ENCODE measurements around the gene TBC1D14. TPM values are rescaled to one million over a fixed set of nuclear protein-coding genes. Genes with fewer than 3 reads are reported as not detected.

TBC1D14 gene
- total RNA-seq, 1 experiment from 2014 or later: 36.3 TPM

- H3K27me3 ChIP-seq (ENCODE audit: control insufficient read depth, insufficient read depth, low read length): no peaks in the 10 kb centered on the region
- intact Hi-C loops (cut with micrococcal nuclease; ENCODE audit: unreplicated experiment) (no loop called here), in situ Hi-C loops (cut with HindIII; ENCODE audit: low pct_unique_long_range_greater_than_20kb, low sequenced_read_pairs) (no loop called here)
- no peak overlapping the region for H3K4me3 ChIP-seq (ENCODE audit: low read depth in 2 of 2, low read length in 2 of 2)
- H3K4me1 ChIP-seq (ENCODE audit: control insufficient read depth, insufficient read depth, low read length): no peaks in the 10 kb centered on the region
- no TSS peak for BruUV-seq (replicated peaks)
- no peak overlapping the region for H3K27ac ChIP-seq (ENCODE audit: low read length)
- H3K9me3 ChIP-seq (ENCODE audit: control insufficient read depth, insufficient read depth, low read depth, low read length): no peaks in the 10 kb centered on the region
- CTCF ChIA-PET: no interaction called here
- DNase-seq (ENCODE audit: low read depth, low spot score): no peak
- ATAC-seq: no peak
- POLR2A ChIA-PET: no interaction called here
- TF ChIP-seq TCF7L2 (IDR thresholded peaks at IDR 0.05; ENCODE audit: low read depth, low read length): no peak
- TF ChIP-seq SIN3A (IDR thresholded peaks at IDR 0.05; ENCODE audit: borderline replicate concordance, insufficient read depth, low read depth, low read length): no peak
- TF ChIP-seq POLR2AphosphoS5 (IDR thresholded peaks at IDR 0.05; ENCODE audit: low read depth, low read length): no peak
- TF ChIP-seq, protein P1, sequence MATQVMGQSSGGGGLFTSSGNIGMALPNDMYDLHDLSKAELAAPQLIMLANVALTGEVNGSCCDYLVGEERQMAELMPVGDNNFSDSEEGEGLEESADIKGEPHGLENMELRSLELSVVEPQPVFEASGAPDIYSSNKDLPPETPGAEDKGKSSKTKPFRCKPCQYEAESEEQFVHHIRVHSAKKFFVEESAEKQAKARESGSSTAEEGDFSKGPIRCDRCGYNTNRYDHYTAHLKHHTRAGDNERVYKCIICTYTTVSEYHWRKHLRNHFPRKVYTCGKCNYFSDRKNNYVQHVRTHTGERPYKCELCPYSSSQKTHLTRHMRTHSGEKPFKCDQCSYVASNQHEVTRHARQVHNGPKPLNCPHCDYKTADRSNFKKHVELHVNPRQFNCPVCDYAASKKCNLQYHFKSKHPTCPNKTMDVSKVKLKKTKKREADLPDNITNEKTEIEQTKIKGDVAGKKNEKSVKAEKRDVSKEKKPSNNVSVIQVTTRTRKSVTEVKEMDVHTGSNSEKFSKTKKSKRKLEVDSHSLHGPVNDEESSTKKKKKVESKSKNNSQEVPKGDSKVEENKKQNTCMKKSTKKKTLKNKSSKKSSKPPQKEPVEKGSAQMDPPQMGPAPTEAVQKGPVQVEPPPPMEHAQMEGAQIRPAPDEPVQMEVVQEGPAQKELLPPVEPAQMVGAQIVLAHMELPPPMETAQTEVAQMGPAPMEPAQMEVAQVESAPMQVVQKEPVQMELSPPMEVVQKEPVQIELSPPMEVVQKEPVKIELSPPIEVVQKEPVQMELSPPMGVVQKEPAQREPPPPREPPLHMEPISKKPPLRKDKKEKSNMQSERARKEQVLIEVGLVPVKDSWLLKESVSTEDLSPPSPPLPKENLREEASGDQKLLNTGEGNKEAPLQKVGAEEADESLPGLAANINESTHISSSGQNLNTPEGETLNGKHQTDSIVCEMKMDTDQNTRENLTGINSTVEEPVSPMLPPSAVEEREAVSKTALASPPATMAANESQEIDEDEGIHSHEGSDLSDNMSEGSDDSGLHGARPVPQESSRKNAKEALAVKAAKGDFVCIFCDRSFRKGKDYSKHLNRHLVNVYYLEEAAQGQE (IDR thresholded peaks at IDR 0.05; ENCODE audit: insufficient read depth in 1 of 2, low read depth in 2 of 2, low read length in 1 of 2): no peak
- TF ChIP-seq, protein P2, sequence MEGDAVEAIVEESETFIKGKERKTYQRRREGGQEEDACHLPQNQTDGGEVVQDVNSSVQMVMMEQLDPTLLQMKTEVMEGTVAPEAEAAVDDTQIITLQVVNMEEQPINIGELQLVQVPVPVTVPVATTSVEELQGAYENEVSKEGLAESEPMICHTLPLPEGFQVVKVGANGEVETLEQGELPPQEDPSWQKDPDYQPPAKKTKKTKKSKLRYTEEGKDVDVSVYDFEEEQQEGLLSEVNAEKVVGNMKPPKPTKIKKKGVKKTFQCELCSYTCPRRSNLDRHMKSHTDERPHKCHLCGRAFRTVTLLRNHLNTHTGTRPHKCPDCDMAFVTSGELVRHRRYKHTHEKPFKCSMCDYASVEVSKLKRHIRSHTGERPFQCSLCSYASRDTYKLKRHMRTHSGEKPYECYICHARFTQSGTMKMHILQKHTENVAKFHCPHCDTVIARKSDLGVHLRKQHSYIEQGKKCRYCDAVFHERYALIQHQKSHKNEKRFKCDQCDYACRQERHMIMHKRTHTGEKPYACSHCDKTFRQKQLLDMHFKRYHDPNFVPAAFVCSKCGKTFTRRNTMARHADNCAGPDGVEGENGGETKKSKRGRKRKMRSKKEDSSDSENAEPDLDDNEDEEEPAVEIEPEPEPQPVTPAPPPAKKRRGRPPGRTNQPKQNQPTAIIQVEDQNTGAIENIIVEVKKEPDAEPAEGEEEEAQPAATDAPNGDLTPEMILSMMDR (IDR thresholded peaks at IDR 0.05): no peak
- H3K36me3 ChIP-seq (ENCODE audit: control insufficient read depth, insufficient read depth, low read length): peaks cover 9% of the 10 kb centered on the region
These were observed 31.1 kb upstream of the TBC1D14 start for GRCh38 chr4:6878451-6879059.

- DNase-seq (ENCODE audit: low read depth, low spot score) (no peak), ATAC-seq (no peak)
- no peaks in the 10 kb centered on the region for H3K27me3 ChIP-seq (ENCODE audit: control insufficient read depth, insufficient read depth, low read length)
- ChIA-PET CTCF (no interaction called here), POLR2A (no interaction called here)
- no peaks in the 10 kb centered on the region for H3K4me1 ChIP-seq (ENCODE audit: control insufficient read depth, insufficient read depth, low read length)
- H3K9me3 ChIP-seq (ENCODE audit: control insufficient read depth, insufficient read depth, low read depth, low read length): no peaks in the 10 kb centered on the region
- intact Hi-C loops (cut with micrococcal nuclease; ENCODE audit: unreplicated experiment): no loop called here
- no TSS peak for BruUV-seq (replicated peaks)
- in situ Hi-C loops (cut with HindIII; ENCODE audit: low pct_unique_long_range_greater_than_20kb, low sequenced_read_pairs): no loop called here
- TF ChIP-seq SIN3A (IDR thresholded peaks at IDR 0.05; ENCODE audit: borderline replicate concordance, insufficient read depth, low read depth, low read length) (no peak), POLR2AphosphoS5 (IDR thresholded peaks at IDR 0.05; ENCODE audit: low read depth, low read length) (no peak), TCF7L2 (IDR thresholded peaks at IDR 0.05; ENCODE audit: low read depth, low read length) (no peak)
- TF ChIP-seq, protein P1 (IDR thresholded peaks at IDR 0.05; ENCODE audit: insufficient read depth in 1 of 2, low read depth in 2 of 2, low read length in 1 of 2): no peak
- TF ChIP-seq, protein P2 (IDR thresholded peaks at IDR 0.05): no peak
- peaks cover 9% of the 10 kb centered on the region for H3K36me3 ChIP-seq (ENCODE audit: control insufficient read depth, insufficient read depth, low read length)
- H3K27ac ChIP-seq (ENCODE audit: low read length): no peak overlapping the region
- H3K4me3 ChIP-seq (ENCODE audit: low read depth in 2 of 2, low read length in 2 of 2): no peak overlapping the region
These were observed 28.9 kb upstream of the TBC1D14 start for GRCh38 chr4:6880691-6881090.
